MG63 (cell line): ENCODE data around the gene BOLA2. TPM values are rescaled to one million over a fixed set of nuclear protein-coding genes. Genes with fewer than 3 reads are reported as not detected.

ENCODE experiments used
- total RNA-seq: library from RNA; depleted of rRNA; stranded (reverse); fragments of >200 nt; shearing (Covaris generic); gene quantifications from 2 replicates; pipeline ENCODE4 v1.2.3, GENCODE V29; 2014; ENCODE audit warnings: low replicate concordance; rRNA removed

Gene BOLA2
- total RNA-seq, 1 experiment from 2014 or later: 26.8 TPM

Other genes starting within 250 kb of the BOLA2 start
- 1.2 TPM in 1 of 2 replicates, not detected in the other for gene NPIPB11, start 47.6 kb downstream of the BOLA2 start, total RNA-seq
- 41.9 and 71.1 TPM in 2 replicates for gene SLX1B, start 182 bp upstream of the BOLA2 start, total RNA-seq
- gene SULT1A4, start 5.6 kb upstream of the BOLA2 start, total RNA-seq: 6.1 TPM in 1 of 2 replicates, not detected in the other
- gene NPIPB12, start 52.1 kb upstream of the BOLA2 start, total RNA-seq: not detected in 2 replicates
- not detected in 2 replicates for gene SPN, start 208.9 kb upstream of the BOLA2 start, total RNA-seq
- gene QPRT, start 224.8 kb upstream of the BOLA2 start, total RNA-seq: 0.36 and 0.64 TPM in 2 replicates